ENCODE results near the gene ATP11A. TPM values are rescaled to one million over a fixed set of nuclear protein-coding genes. Genes with fewer than 3 reads are reported as not detected.

ATP11A gene
- total RNA-seq, 1 experiment from 2014 or later, result 80.4 TPM

GRCh38 chr13:112806739-112807652, 117.2 kb downstream of the ATP11A start:
- H3K4me3 ChIP-seq (replicated peaks in 1 of 2; ENCODE audit: low read depth in 1 of 2, low read length in 2 of 2), result no peak overlapping the region
- H2AFZ ChIP-seq (ENCODE audit: low read depth, low read length, poor library complexity, severe bottlenecking), result no peak overlapping the region
- DNase-seq (ENCODE audit: low read depth, low spot score) (no peak), ATAC-seq (no peak)
- no peaks in the 10 kb centered on the region for H3K9me2 ChIP-seq (ENCODE audit: insufficient read depth)
- H3K27me3 ChIP-seq (ENCODE audit: insufficient read depth, low read length), result no peaks in the 10 kb centered on the region
- POLR2A ChIA-PET, result no interaction called here
- CTCF ChIA-PET, result no interaction called here
- no peaks in the 10 kb centered on the region for H3K79me2 ChIP-seq (ENCODE audit: insufficient read depth, low read length)
- no peak overlapping the region for H3K27ac ChIP-seq (ENCODE audit: low read depth, low read length)
- BruUV-seq (replicated peaks), result no TSS peak
- no peaks in the 10 kb centered on the region for H3K9me3 ChIP-seq (ENCODE audit: control insufficient read depth in 1 of 2, insufficient read depth in 1 of 2, low read depth in 1 of 2, low read length in 2 of 2)
- RAD21 ChIA-PET (ENCODE audit: low non-redundant PET in 1 of 2, low total read pairs in 2 of 2, uncharacterized antibody in 2 of 2, unreplicated experiment in 2 of 2), result no interaction called here
- no peaks in the 10 kb centered on the region for H4K20me1 ChIP-seq (ENCODE audit: insufficient read depth)
- intact Hi-C loops (cut with micrococcal nuclease), result no loop called here
- H3K4me1 ChIP-seq (ENCODE audit: control insufficient read depth in 1 of 2, insufficient read depth in 2 of 2, low read length in 2 of 2), result no peaks in the 10 kb centered on the region
- H3K4me2 ChIP-seq (ENCODE audit: low read length), result no peak overlapping the region
- TF ChIP-seq ATF3 (IDR thresholded peaks at IDR 0.05) (no peak), SP1 (IDR thresholded peaks at IDR 0.05; ENCODE audit: low read depth) (no peak), ZBTB33 (IDR thresholded peaks at IDR 0.05; ENCODE audit: extremely low read depth, insufficient replicate concordance, low read length) (no peak), JUND (IDR thresholded peaks at IDR 0.05) (no peak), POLR2A (IDR thresholded peaks at IDR 0.05; ENCODE audit: borderline replicate concordance, extremely low read depth, insufficient read depth, insufficient read length) (no peak), SRF (IDR thresholded peaks at IDR 0.05; ENCODE audit: low read depth) (no peak), EZH2 (IDR thresholded peaks at IDR 0.05) (no peak), CEBPB (IDR thresholded peaks at IDR 0.05; ENCODE audit: low read depth) (no peak)
- TF ChIP-seq, protein P1, sequence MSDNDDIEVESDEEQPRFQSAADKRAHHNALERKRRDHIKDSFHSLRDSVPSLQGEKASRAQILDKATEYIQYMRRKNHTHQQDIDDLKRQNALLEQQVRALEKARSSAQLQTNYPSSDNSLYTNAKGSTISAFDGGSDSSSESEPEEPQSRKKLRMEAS (IDR thresholded peaks at IDR 0.05), result no peak
- no peak overlapping the region for H3K9ac ChIP-seq (ENCODE audit: low read length)
- H3K36me3 ChIP-seq (ENCODE audit: control insufficient read depth in 1 of 2, insufficient read depth in 2 of 2, low read length in 2 of 2), result peaks cover 0 to 4% of the 10 kb centered on the region in 2 experiments; a peak in 1 of 4 replicates

All from HCT116 (cell line).